Measurements from ENCODE around the gene MYO9A. TPM values are rescaled to one million over a fixed set of nuclear protein-coding genes. Genes with fewer than 3 reads are reported as not detected.

The MYO9A gene
- total RNA-seq, 6 experiments from 2014 or later, result 25.3 to 29.1 (median 27.3) TPM

- Mint-ChIP-seq H3K27me3 (ENCODE audit: insufficient read depth) (no peaks in the 10 kb centered on the region), H3K27ac (no peak overlapping the region), H3K36me3 (ENCODE audit: low read depth) (no peaks in the 10 kb centered on the region), H3K9me3 (no peaks in the 10 kb centered on the region), H3K4me1 (ENCODE audit: low read depth) (peaks cover 8% of the 10 kb centered on the region), H3K4me3 (no peak overlapping the region)
- no peak for DNase-seq
- no peak for TF ChIP-seq CTCF (IDR thresholded peaks at IDR 0.05)
These were observed 6.3 kb upstream of the MYO9A start for GRCh38 chr15:72124218-72124617.

DNA sequence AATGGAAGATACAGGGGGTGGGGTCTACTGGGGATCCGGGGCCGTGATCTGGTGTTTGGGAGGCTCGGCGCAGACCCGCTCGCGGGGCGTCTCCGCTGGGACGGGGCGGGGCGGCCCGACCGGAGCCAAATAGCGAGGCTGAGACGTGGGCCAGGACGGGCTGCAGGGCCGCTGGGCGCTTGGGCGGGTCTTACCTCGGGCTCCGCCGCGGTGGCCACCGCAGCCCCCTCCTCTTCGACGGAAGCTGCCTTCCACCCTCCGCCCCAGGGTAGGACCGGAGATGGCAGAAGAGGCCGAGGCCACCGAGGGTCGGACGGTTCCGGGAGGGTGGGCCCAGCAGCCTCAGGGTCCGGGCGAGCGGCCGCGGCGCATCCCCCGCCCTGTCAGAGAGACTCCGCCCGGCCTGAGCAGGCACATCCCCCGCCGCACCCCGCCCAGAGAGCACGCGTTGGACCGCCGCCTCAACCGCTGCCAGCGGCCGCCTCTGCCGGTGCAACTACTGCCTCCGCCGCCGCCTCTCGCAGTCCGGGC is 399 bp downstream of the MYO9A start:
- no peaks in the 10 kb centered on the region for H3K9me3 Mint-ChIP-seq
- H3K36me3 Mint-ChIP-seq (ENCODE audit: low read depth), result peaks cover 4% of the 10 kb centered on the region; the same call in 1 of the 2 replicates
- no peak for TF ChIP-seq CTCF (IDR thresholded peaks at IDR 0.05)
- peak overlapping the region; percentile 89 for H3K27ac Mint-ChIP-seq
- peaks cover 3% of the 10 kb centered on the region; the same call in 1 of the 2 replicates for H3K27me3 Mint-ChIP-seq (ENCODE audit: insufficient read depth)
- peak overlapping the region; percentile 94 for H3K4me3 Mint-ChIP-seq
- H3K4me1 Mint-ChIP-seq (ENCODE audit: low read depth), result peaks cover 53% of the 10 kb centered on the region
- DNase-seq, result peak; percentile 72

DNA sequence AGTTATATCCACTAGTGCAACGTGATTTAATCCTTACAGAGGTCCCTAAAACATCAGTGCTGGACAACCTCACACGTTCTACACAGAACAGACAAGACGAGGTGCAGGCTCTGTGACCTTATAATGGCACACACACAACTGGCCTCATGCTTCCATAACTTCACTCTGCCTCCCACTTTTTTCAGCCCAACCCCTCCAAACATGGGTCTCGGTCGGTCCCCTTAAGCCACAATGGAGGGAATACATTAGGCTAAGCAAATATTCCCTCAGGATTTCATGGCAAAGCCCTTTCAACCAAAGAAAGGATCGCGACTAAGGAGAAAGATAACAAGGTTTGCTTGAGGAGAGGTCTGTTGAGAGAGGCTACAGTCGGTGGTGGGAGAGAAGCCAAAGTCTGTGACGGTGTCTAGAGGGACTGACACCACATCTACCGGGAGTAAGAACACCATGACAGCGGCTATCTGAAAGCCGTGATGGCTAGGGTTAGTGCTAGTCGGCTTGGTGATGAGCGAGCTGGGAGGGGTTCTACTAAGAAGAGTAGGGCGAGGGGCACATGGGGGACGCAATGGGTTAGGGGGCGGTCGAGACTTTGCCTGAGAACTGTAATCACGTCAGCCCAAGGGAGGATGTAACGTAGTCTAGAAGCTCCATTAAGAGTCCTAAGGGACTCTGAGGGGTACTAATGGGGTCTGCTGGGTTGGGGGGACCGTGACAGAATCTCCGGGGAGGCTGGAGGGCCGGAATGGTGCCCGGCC is 1.0 kb downstream of the MYO9A start:
- Mint-ChIP-seq H3K36me3 (ENCODE audit: low read depth) (peaks cover 4% of the 10 kb centered on the region; the same call in 1 of the 2 replicates), H3K27ac (peak overlapping the region; percentile 89), H3K4me1 (ENCODE audit: low read depth) (peaks cover 57% of the 10 kb centered on the region), H3K27me3 (ENCODE audit: insufficient read depth) (peaks cover 3% of the 10 kb centered on the region; the same call in 1 of the 2 replicates), H3K9me3 (no peaks in the 10 kb centered on the region), H3K4me3 (peak overlapping the region; percentile 94)
- no peak for DNase-seq
- TF ChIP-seq CTCF (IDR thresholded peaks at IDR 0.05), result no peak

- H3K36me3 Mint-ChIP-seq (ENCODE audit: low read depth), result no peaks in the 10 kb centered on the region; the same call in 1 of the 2 replicates
- TF ChIP-seq CTCF (IDR thresholded peaks at IDR 0.05), result no peak
- no peaks in the 10 kb centered on the region for H3K9me3 Mint-ChIP-seq
- H3K4me1 Mint-ChIP-seq (ENCODE audit: low read depth), result peaks cover 52% of the 10 kb centered on the region
- peaks cover 2% of the 10 kb centered on the region; the same call in 1 of the 2 replicates for H3K27me3 Mint-ChIP-seq (ENCODE audit: insufficient read depth)
- no peak overlapping the region for H3K4me3 Mint-ChIP-seq
- no peak for DNase-seq
- peak overlapping the region; percentile 38 for H3K27ac Mint-ChIP-seq
These were observed 4.5 kb downstream of the MYO9A start for GRCh38 chr15:72113347-72114031.

DNA sequence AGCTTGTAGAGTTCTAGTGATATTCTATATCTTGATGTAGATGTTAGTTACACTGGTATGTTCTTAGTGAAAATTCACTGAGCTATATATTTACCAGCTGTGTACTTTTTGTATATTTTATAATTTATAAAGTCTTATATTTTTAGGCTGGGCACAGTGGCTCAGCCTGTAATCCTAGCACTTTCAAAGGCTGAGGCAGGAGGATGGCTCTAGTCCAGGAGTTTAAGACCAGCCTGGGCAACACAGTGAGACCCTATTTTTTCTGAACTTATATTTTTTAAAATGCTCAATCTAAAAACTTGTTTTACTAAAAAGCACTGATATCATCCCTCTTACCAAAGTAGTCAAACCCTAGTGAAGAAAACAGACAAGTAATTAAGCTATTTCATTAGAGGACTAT is 5.1 kb downstream of the MYO9A start:
- Mint-ChIP-seq H3K4me3 (no peak overlapping the region), H3K27ac (0 out of 2 replicates have a peak overlapping the region, but pooled peaks have one; percentile 38), H3K36me3 (ENCODE audit: low read depth) (no peaks in the 10 kb centered on the region), H3K27me3 (ENCODE audit: insufficient read depth) (peaks cover 2% of the 10 kb centered on the region; the same call in 1 of the 2 replicates), H3K9me3 (no peaks in the 10 kb centered on the region), H3K4me1 (ENCODE audit: low read depth) (peaks cover 56% of the 10 kb centered on the region)
- no peak for DNase-seq
- TF ChIP-seq CTCF (IDR thresholded peaks at IDR 0.05), result no peak

Measured in HFFc6 (cell line).